Heart left ventricle (tissue), 16 donors: ENCODE results near the gene GPR151. TPM values are rescaled to one million over a fixed set of nuclear protein-coding genes. Genes with fewer than 3 reads are reported as not detected.

ENCODE experiments used
- ATAC-seq, 4 donors: fragments of 200-7000 bp; cut with Tn5 transposase; one replicate each; pipeline ENCODE4 v1.9.1; 2020 to 2022; ENCODE audit warnings: moderate library complexity in 4 of 4, mild to moderate bottlenecking in 3 of 4, moderate number of reproducible peaks in 1 of 4
- DNase-seq, 5 donors: peaks; one replicate each; pipeline ENCODE4 v3.0.0-alpha.2; 2020
- H3K27ac ChIP-seq, 12 donors: fragments of 200-600 bp; sonication (generic) in 4 of 12; one replicate each; pipeline versions ENCODE4 v1.5.0 to v1.8.0; 2016 to 2022; ENCODE audit warnings: mild to moderate bottlenecking in 2 of 12
- H3K27me3 ChIP-seq, 9 donors: fragments of 200-600 bp; sonication (generic) in 2 of 9; one replicate each; pipeline versions ENCODE4 v1.5.1 to v1.8.0; 2016 to 2022; ENCODE audit warnings: mild to moderate bottlenecking in 3 of 9
- H3K36me3 ChIP-seq, 9 donors: fragments of 200-600 bp; sonication (generic) in 2 of 9; one replicate each; pipeline versions ENCODE4 v1.5.0 to v1.8.0; 2018 to 2022; ENCODE audit warnings: mild to moderate bottlenecking in 2 of 9
- H3K4me1 ChIP-seq, 12 donors: fragments of 200-600 bp; sonication (generic) in 4 of 12; one replicate each; pipeline versions ENCODE4 v1.5.0 to v1.8.0; 2016 to 2022; ENCODE audit warnings: mild to moderate bottlenecking in 3 of 12
- H3K4me3 ChIP-seq, 12 donors: fragments of 200-600 bp; sonication (generic) in 4 of 12; one replicate each; pipeline versions ENCODE4 v1.5.0 to v1.8.0; 2017 to 2022; ENCODE audit warnings: mild to moderate bottlenecking in 9 of 12, moderate library complexity in 4 of 12
- H3K9me3 ChIP-seq, 12 donors: fragments of 200-600 bp; sonication (generic) in 4 of 12; one replicate each; pipeline versions ENCODE4 v1.5.0 to v1.8.0; 2016 to 2022; ENCODE audit warnings: mild to moderate bottlenecking in 1 of 12
- POLR2A ChIP-seq, 2 donors: fragments of 450-650 bp; IDR thresholded peaks; one replicate each; pipeline ENCODE4 v1.6.1; 2017; ENCODE audit warnings: antibody characterized with exemption in 2 of 2, mild to moderate bottlenecking in 2 of 2, moderate library complexity in 2 of 2
- WGBS, 4 donors: extraction: QIAGEN DNeasy Blood & Tissue Kit in 2 of 4; methylation state at CpG; one replicate each; pipeline versions ENCODE4 v1.1.5 to v1.1.7; 2013 to 2018; 5-methylcytosine and 5-hydroxymethylcytosine counted together
- intact Hi-C, 10 donors: fragments of 100-400 bp; cut with DNase I; formaldehyde crosslinking; loops; one replicate each; pipeline versions ENCODE4 v1.11.1 to v1.14.2; 2022
- polyA plus RNA-seq, 2 donors: library from polyadenylated mRNA; stranded (reverse); fragments of 200-250 nt; gene quantifications; one replicate each; pipeline ENCODE4 v1.2.3, GENCODE V29; 2013
- total RNA-seq, 9 donors: library from RNA; depleted of rRNA in 2 of 9; stranded (reverse); fragments of >200 nt in 2 of 9; fragmentation: NEBNext Ultra II Directional in 3 of 9; extraction: Animal tissue kit (Norgen Biotek cat#: 25700) in 3 of 9; gene quantifications; one replicate each; pipeline versions ENCODE4 v1.1.0 to v1.2.4, GENCODE V29; 2016 to 2023
- TF ChIP-seq, protein P1 (sequence below), 12 donors: fragments of 200-600 bp; sonication (generic) in 4 of 12; IDR thresholded peaks; one replicate each; pipeline versions ENCODE4 v1.5.0 to v1.8.0; 2018 to 2022; ENCODE audit warnings: antibody characterized with exemption in 12 of 12, mild to moderate bottlenecking in 5 of 12
- donor health status: ischemic (EF 13 %, LVEDD 7.1; RV severe dilation, severe dysfunction).
- donor health status: healthy with polysubstance abuse.
- donor health status: DM: no; HTN: yes; CAD: no.
- donor health status: DM: no; HTN: no; CAD: no.
- donor health status: ischemic (EF 25% LVEDD 6.9; RV normal size, moderate dysfunction).
- donor health status: ischemic (EF 25% LVEDD 5.7; RV mildly dilated, moderate dysfunction).
- donor health status: healthy.
- donor health status: DM: yes; HTN: yes; CAD: no.
- donor health status: ischemic (EF 35%, LVEDD 5.7; RV mildly dilated, moderate dysfunction).
- donor health status: nonischemic (EF 11% LVEDD 7.7; RV severe dilation, severe dysfunction).
- donor health status: DM: yes; HTN: yes; CAD: no.
- donor health status: PGD.
- donor health status: ischemic (EF 29% LVEDD 5.4; RV normal size, mild dysfunction).
- donor health status: nonischemic (EF 23%, LVEDD 6.1; RV moderate dilation, normal function).

Gene GPR151
- total and polyA plus RNA-seq, 11 donors, result not detected

DNA sequence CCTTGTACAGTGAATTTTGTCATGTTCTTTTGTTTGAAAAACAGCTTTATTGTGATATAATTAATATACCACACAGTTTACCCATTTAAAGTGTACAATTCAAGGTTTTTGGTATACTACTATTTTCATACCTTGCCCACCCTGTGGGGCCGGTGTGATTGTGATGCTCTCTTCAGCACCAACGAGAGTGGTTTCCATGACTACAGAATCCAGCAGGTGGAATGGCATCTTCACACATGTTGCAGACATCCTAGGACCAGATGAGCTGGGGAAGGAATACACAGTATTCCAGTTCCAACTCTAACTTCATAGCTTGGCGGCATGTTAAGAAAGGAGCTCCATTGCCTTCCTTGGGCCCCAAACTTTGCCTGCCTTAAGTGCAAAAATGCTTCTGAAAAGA is 7.7 kb upstream of the GPR151 start:
- ATAC-seq, result no peak
- Histone ChIP-seq H3K4me1 (no peaks in the 10 kb centered on the region), H3K4me3 (no peak overlapping the region), H3K36me3 (no peaks in the 10 kb centered on the region), H3K27ac (no peak overlapping the region), H3K27me3 (peaks cover 0 to 14% (median 0%) of the 10 kb centered on the region in 9 donors), H3K9me3 (no peaks in the 10 kb centered on the region)
- 75 to 81% (median 79%) methylated on average over 3 of the region's 3 CpGs for WGBS, 4 donors
- no peak for DNase-seq
- TF ChIP-seq, protein P1, sequence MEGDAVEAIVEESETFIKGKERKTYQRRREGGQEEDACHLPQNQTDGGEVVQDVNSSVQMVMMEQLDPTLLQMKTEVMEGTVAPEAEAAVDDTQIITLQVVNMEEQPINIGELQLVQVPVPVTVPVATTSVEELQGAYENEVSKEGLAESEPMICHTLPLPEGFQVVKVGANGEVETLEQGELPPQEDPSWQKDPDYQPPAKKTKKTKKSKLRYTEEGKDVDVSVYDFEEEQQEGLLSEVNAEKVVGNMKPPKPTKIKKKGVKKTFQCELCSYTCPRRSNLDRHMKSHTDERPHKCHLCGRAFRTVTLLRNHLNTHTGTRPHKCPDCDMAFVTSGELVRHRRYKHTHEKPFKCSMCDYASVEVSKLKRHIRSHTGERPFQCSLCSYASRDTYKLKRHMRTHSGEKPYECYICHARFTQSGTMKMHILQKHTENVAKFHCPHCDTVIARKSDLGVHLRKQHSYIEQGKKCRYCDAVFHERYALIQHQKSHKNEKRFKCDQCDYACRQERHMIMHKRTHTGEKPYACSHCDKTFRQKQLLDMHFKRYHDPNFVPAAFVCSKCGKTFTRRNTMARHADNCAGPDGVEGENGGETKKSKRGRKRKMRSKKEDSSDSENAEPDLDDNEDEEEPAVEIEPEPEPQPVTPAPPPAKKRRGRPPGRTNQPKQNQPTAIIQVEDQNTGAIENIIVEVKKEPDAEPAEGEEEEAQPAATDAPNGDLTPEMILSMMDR (IDR thresholded peaks at IDR 0.05), result no peak
- TF ChIP-seq POLR2A (IDR thresholded peaks at IDR 0.05), result no peak
- intact Hi-C loops, result no loop called here

DNA sequence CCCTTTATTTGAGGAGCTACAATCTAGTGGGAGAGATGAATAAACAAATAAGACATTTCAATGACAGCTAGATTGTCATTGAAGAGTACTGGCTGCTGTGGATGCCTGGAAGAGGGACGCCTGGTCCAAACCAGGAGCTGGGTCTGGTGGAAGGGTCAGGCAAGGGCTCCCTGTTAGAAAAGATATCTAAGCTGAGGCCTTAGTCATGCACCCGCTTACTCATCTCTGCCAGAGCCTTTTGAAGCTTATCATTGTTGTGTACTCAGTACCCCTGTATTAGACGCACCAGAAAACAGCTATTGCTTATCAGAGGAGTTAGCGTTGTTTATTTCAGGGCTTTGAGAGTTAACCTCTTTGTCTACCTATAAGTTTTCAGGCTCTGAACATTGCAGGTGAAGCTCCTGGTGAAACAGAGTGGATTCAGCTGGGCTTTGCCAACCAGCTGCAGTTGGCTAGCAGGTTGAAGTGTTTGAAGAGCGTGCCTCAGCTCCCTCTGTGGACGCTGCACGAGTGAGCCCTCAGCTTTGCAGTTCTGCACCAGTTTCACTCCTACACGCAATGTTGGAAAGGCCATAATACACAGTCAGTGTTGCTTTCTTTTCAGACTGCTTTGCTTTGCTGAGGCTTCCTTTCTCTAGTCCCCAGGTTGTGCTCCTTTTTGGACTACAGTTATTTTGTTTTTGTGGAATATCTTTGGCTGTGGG is 5.6 kb upstream of the GPR151 start:
- 55 to 59% (median 57%) methylated on average over 8 of the region's 8 CpGs for WGBS, 4 donors
- H3K27me3 ChIP-seq, result peaks cover 0 to 6% (median 0%) of the 10 kb centered on the region in 9 donors
- no peak for TF ChIP-seq POLR2A (IDR thresholded peaks at IDR 0.05)
- TF ChIP-seq, protein P1 (IDR thresholded peaks at IDR 0.05), result no peak

GRCh38 chr5:146520731-146521130 is 4.7 kb upstream of the GPR151 start:
- TF ChIP-seq, protein P1 (IDR thresholded peaks at IDR 0.05), result no peak
- TF ChIP-seq POLR2A (IDR thresholded peaks at IDR 0.05), result no peak
- H3K36me3 ChIP-seq, result no peaks in the 10 kb centered on the region
- no peak for ATAC-seq
- WGBS, 4 donors, result 76 to 100% (median 78%) methylated on average over 2 of the region's 2 CpGs
- H3K4me3 ChIP-seq, result no peak overlapping the region
- H3K4me1 ChIP-seq, result no peaks in the 10 kb centered on the region
- no peak for DNase-seq
- no peak overlapping the region for H3K27ac ChIP-seq
- intact Hi-C loops, result no loop called here
- peaks cover 0 to 6% (median 0%) of the 10 kb centered on the region in 9 donors for H3K27me3 ChIP-seq
- H3K9me3 ChIP-seq, result no peaks in the 10 kb centered on the region

More for the DNA sequence above, 5.6 kb upstream of the GPR151 start:
- no peaks in the 10 kb centered on the region for H3K4me1 ChIP-seq
- intact Hi-C loops, result no loop called here
- no peaks in the 10 kb centered on the region for H3K36me3 ChIP-seq
- H3K9me3 ChIP-seq, result no peaks in the 10 kb centered on the region
- ATAC-seq, result no peak
- H3K4me3 ChIP-seq, result no peak overlapping the region
- no peak for DNase-seq
- H3K27ac ChIP-seq, result no peak overlapping the region

DNA sequence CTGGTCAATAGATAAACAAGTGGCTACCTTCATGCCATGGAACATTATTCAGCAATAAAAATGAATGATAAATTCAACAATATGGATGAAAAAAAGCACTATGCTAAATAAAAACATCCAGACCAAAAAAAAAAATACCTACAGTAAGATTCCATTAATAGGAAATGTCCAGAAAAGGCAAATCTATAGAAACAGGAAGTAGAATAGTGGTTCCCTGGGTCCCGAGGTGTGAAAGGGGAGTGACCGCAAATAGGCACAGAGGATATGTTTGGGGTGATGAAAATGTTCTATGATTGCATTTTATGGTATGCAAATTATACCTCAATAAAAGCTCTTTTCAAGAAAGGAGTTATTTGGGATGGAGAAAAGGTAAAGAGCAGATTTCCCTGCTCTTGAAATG is 3.6 kb upstream of the GPR151 start:
- intact Hi-C loops, result no loop called here
- no peak for DNase-seq
- ATAC-seq, result no peak
- no peak for TF ChIP-seq POLR2A (IDR thresholded peaks at IDR 0.05)
- TF ChIP-seq, protein P1 (IDR thresholded peaks at IDR 0.05), result no peak
- H3K27ac ChIP-seq, result no peak overlapping the region
- no peaks in the 10 kb centered on the region for H3K4me1 ChIP-seq
- 50 to 68% (median 65%) methylated on average over 2 of the region's 2 CpGs for WGBS, 4 donors
- H3K36me3 ChIP-seq, result no peaks in the 10 kb centered on the region
- no peaks in the 10 kb centered on the region for H3K9me3 ChIP-seq
- no peak overlapping the region for H3K4me3 ChIP-seq
- peaks cover 0 to 6% (median 0%) of the 10 kb centered on the region in 9 donors for H3K27me3 ChIP-seq
